Mesenteric fat pad (tissue), 1 donor: ENCODE results near the gene TRPC3. TPM values are rescaled to one million over a fixed set of nuclear protein-coding genes. Genes with fewer than 3 reads are reported as not detected.
A peak's percentile ranks its signal among the peaks of the same experiment; 100 is the strongest.
"Not testable (repeated sequence)": the region's sequence is repeated elsewhere in the genome, so short reads cannot be mapped to it uniquely, and the experiment has no call there.

Experiments used
- DNase-seq: peaks from one replicate; pipeline ENCODE4 v3.0.0-alpha.2; 2020; ENCODE audit warnings: low spot score
- total RNA-seq: library from RNA; stranded (reverse); fragmentation: NEBNext Ultra II Directional; extraction: Animal tissue kit (Norgen Biotek cat#: 25700); gene quantifications from one replicate; pipeline ENCODE4 v1.2.1, GENCODE V29; 2021
- donor health status: DM: yes; HTN: yes; CAD: no.

The TRPC3 gene
- total RNA-seq, 1 donor from 2014 or later: 0.48 TPM

DNA sequence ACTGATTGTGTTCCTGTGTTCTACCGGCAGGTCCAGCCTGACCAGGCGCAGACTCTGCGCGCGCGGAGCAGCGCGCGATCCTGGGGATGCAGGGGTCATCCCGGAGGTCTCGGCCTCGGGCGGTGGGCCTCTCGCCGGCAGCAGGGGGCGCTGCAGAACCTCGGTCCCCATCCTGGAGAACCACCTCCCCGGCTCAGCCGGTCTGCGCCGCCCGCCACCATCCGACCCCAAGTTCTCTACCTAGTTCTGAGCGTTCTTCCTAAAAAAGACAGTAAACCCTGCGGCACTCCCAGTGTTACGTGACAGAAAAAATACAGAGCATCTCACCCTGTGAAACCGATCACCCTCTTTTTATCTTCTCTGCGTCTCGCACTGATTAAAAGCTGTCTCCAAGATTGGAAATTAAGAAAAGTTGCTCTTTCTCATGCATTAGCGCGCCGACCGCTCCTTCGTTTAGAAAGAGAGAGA lies 1.6 kb downstream of the TRPC3 start:
- peak; percentile 91 for DNase-seq

DNA sequence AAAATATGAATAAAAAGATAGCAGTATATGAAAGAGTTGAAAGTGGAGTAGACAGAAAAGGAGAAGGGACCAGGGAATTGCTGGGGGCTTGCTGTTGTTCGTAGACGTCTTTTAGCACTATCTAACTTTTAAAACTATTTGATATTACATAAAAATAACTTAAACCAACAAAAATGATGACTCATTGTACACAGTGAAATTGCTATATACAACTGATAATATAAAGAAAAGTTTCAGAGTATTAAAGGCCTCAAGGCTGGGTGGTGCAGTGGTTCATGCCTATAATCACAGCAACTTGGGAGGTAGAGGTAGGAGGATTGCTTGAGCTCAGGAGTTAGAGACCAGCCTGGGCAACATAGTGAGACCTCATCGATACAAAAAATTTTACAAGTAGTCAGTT lies 5.2 kb downstream of the TRPC3 start:
- DNase-seq: no peak

DNA sequence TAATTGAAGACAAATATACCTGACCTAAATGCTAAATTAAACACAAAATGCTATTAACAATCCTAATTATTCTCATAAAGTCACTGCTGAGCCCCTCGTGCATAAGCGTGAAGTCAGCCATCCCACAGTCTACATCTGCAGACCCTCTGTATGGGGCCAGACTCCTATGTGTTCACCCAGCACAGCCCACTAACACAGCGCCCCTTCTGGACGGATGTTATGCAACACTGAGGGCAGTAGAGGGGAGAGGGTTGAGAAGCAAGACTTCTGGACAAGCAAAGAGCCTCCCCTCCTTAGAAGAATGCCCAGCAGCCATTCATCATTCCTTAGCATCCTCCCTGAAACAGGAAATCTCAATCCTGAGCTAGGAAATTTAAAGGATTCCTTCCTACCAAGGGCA lies 7.9 kb downstream of the TRPC3 start:
- no peak for DNase-seq

DNA sequence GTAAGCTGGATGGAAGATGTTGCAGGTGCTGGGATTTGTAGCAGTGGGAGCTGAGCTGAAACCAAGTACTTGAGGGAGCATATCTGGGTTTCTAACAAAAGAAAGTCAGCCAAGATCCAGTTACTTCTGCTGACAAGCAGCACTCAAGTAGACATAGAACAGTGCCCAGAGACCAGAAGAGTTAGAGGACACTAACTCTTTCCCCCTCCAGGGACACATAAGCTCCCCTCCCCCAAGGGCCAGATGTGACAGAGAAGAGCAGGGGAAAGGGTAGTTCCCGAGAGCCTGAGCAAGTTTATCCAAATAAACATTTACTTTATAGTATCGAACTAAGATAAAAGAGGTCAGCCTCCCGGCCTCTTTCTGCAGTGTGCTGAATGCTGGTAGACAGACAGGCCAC lies 12.2 kb downstream of the TRPC3 start:
- DNase-seq: no peak

DNA sequence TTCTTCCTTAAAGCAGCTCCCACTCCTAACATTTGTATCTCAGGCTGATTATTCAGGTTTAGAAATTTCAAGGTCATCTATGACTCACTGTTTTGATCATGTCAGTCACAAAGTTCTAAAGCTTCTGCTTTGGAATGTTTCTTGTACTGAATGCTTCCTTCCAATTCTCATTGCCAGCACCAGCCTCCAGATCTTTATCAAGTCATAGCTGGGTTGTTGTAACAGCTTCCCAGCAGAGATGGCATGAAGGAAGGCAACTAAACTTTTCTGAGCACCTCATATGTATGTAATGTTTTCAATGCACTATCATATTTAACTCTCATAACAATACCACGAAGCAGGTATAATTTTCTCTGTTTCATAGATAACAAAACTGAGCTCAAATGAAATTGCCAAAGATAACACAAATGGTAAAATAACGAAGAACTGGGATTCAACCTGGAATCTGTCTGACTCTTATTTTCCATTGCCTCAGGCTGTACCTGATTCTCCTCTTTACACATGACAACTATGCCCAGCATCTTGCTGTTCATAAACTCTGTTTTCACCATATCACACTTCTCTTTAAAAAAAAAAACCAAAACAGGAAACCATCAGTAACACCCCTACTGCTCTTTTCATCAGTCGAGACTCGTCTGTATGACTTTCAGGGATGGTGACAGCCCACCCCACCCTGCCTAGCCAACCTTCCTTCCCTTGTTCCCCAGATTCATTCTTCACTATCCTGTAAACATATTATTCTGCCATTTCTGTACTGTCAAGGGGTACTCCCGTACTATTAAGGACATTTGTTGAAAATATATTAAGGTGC lies 13.4 kb downstream of the TRPC3 start:
- no peak for DNase-seq

DNA sequence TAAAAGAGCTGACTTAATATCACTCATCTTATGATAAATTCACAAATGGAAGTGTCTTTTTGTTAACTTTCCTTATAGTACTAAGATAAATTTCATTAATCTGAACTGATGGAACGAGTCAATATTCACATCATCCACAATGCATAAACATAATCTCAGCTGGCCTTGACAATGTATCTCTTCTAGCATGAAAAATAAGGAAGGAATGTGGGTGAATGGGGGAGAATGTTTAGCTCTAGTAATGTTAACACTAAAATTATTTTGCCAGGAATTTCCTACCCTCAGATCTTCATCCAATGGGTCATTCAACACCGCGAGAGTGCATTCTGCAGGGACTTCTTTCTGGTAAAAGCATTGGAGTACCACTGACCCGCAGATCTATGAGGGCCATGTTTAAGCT lies 15.8 kb downstream of the TRPC3 start:
- DNase-seq: no peak

DNA sequence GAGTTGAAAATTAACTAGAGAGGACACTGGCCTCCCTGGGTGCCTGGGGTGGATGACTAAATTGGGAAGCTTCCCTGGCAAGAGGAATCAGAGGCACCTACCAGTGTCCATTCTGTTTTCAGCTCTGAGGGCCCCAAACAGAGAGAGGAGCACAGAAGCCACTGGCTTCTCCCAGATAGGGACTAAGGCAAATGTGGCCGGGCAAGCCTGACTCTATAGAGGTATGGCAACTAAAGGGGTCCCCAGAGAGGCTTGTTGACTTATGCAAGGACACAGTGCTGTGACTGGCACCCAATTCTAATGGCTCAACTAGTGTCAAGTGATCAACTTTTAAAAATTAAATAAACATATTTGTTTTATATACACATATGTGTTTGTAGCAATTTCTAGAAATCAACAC lies 17.2 kb downstream of the TRPC3 start:
- DNase-seq: no peak

DNA sequence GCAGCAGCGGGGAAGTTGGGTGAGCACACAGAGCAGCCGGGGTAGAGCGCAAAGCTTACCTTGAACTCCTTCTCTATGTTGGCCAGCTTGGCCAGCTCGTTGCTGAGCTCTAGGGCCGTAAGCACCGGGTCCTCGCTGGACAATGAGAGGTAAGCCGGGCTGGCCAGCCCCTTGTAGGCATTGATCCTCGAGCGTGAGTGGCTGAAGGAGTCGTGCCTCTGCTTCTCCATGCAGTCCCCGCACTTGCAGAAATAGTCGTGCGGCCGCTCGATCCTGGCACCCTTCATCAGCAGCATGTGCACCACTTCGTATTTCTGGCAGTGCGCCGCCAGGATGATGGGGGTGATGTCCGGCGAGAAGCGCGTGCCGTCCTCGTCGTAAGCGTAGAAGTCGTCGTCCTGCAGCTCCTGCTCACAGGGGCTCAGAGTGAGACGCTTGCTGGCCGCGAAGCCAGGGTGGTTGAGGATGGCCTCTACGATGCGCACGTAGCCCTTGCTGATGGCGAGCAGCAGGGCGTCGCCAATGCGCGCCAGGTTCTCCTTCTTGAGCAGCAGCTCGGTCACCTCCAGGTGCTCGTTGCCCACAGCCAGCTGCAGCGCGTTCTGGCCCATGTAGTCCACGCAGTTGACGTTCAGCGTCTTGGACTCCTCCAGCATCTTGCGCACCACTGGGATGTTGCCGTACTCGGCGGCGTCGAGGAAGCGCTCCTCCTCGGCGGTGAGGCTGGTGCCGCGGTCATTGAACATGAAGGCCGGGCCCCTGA lies 19.5 kb downstream of the TRPC3 start:
- DNase-seq: no peak

DNA sequence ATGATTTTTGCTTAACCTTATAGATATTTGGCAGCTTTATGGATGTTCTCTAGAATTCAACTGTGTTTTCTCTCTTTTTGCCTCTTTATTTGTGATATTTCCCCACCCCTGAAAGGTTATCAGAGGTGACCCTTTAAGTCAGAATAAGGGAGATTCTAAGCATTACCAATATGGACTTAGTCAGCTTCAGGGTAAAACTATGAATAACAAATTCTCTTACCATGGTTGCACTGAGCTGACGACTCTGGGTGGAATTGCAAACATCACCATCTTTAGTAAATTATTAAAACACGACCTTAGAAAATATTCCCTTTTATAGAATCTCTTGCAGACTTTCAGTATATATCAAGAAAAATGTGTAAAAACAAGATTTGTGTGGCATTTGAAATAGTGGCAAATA lies 21.6 kb downstream of the TRPC3 start:
- no peak for DNase-seq

DNA sequence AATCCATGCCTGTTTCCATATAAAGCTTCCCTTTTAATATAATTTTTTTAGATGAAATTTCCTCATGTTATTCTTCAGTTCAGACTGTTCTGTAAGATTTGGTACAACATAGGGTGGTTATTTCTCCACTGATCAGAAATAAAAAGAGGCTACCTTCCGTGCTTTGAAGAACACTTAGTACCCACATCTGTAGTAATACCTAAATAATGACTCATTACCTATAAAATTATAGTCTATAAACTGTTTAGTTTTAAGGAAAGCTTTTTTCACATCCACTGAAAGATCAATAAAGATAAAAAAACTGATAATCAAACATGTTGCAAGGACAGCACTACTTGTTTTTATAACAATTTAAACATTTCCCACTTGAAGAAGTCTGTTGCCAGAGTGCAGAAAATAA lies 23.9 kb downstream of the TRPC3 start:
- DNase-seq: no peak

DNA sequence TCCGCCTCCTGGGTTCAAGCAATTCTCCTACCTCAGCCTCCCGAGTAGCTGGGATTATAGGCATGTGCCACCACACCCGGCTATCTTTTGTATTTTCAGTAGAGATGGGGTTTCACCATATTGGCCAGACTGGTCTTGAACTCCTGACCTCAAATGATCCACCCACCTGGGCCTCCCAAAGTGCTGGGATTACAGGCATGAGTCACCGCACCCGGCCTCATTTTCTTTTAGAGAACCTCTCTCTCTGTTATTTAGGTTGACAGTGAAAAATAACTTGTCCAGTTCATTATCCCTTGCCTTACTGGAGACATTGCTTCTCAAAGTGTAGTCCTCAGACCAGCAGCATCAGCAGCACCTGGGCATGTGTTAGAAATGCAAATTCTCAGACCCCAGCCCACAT lies 25.4 kb downstream of the TRPC3 start:
- DNase-seq: not testable (repeated sequence)

DNA sequence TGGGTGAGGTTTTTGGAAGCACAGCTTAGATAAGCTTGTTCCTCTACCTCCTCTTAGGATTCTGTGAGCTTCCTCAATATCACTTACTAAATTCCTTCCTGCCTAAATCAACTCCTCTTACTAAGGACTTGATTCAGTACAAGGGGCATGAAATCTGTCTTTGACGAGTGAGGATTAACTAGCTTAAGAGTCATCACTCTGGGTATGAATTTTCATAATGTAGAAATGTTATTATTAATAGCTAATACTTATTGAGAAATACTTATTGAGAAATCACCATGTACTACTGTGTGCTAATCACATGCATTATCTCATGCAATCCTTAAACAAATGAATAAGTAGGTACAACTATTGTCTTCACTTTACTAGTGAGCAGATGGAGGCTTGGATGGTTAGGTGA lies 28.6 kb downstream of the TRPC3 start:
- no peak for DNase-seq

DNA sequence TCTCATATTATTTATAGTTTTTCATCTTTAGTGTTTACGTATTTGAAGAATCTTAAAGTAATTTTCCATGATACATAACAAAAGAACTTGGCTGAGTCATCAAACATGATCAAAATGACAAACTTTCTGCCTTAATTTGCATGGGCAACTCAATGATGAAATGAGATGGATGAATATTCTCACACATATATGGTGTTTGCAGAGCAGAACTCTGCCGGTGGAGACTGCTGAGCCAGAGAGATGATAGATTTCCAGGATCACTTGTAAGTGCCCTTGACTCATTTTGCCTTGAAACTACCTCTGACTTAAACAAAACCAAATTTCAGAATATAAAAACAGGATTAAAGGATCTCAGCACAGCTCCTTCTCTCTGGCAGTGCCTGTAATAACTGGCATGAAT lies 38.2 kb downstream of the TRPC3 start:
- DNase-seq: no peak

DNA sequence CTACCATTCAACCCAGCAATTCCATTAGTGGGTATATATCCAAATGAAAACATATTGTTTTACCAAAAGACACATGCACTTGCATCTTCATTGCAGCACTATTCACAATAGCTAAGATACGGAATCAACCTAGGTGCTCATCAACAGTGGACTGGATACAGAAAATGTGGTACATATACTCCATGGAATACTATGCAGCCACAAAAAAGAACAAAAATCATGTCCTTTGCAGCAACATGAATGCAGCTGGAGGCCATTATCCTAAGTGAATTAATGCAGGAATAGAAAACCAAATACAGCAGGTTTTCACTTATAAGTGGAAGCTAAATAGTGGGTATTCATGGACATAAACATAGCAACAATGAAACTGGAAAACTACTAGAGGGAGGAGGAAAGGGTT lies 43.5 kb downstream of the TRPC3 start:
- DNase-seq: no peak

DNA sequence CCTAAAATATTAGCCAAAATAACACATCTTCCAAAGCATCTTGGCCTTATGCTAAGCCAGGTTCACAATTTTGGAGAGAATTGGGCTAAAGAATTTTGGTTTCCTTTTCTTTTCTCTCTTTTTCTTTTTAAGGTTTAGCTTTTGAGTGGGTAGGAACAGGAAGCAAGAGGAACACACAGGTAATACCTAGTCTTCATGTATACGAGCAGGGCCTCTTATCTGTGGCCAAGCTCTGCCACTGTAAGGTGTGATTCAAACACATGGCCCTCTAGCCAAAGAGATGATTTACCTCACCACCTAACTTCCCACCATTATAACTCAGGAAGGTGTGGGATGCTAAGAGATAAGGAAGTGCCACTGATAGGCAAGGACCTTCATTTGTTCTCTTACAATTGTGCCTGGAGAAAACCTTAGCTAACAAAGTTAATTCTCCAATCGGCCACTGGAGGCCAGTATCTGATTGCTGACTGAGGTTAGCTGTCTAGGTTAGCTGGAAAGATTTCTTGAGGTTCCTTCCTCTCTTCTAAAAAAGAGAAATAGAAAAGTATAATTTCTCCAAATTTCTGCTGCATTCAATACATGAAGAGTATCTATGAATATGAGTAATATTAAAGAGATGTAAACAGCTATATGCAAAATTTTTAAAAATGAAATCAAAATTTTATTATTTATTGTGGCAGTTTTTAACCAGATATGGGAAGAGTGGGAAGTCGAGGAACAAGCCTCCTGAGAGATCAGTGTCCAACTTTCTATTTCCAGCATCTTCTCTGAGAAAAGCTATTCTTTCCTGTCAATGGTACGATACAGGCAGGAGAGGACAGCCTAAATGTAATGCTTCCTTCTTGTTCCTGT lies 51.5 kb downstream of the TRPC3 start:
- DNase-seq: no peak

DNA sequence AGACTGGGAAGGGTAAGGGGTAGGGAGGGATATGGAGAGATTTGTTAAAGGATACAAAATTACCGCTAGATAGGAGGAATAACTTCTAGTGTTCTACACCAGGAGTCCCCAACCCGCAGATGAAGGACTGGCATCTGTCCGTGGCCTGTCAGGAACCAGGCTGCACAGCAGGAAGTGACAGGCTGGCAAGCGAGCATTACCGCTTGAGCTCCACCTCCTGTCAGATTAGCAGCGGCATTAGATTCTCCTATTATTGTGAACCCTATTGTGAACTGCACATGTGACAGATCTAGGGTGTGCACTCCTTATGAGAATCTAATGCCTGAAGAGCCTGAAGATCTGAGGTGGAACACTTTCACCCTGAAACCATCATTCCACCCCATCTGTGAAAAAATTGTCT lies 53.7 kb downstream of the TRPC3 start:
- DNase-seq: no peak

DNA sequence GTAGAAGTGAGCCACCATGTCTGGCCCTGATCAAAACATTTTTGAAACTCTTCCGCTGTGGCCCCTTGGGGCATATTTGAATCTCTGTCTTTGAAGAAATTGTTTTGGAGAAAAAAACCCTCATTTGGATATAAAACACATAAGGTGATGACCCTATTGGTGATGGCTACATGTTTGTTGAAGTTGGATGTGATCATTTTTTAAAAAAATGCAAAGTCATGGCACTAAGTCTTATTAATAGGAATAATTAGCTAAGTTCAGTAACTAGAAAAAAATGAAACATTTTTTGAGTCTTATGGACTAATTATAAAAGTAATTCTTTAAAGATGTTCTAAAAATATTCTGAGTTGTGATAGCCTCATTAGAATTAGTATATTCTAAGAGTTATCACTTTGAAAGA lies 63.7 kb downstream of the TRPC3 start:
- no peak for DNase-seq

DNA sequence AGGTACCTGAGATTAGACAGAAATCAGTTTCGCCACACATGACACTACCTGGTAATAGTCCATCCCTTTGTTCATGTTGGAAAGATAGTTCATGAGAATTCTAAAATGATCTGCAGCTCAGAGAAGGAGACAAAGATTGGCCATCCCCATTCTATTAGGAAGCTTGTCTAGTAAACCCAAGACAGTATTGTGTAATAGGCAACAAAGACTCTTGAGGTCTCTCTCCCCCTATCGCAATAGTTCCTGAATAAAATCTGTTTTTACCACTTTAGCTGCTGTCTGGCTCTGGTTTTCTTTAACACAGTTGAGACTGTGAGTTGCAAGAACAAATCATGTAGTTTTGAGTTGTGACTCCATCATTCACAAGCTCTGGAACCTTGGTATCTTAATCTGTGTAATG lies 66.7 kb downstream of the TRPC3 start:
- DNase-seq: no peak

DNA sequence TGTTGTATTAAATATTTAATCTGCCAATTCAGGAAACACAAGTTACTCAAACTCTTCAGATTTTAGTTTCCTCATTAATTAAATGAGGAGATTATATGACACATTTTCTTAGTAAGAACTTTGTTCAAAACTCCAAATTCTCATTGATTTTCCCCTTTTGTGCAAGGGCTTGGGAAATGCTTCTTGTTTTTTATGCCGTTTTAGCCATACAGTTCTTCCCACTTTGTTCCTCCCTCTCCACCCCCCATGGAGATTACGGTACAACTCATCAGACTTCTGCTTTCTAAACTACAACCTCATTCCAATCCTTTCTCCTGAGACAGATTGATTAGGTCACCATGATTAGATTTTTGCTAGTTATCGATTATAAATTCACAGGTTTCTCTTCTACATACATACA lies 70.7 kb downstream of the TRPC3 start:
- no peak for DNase-seq

DNA sequence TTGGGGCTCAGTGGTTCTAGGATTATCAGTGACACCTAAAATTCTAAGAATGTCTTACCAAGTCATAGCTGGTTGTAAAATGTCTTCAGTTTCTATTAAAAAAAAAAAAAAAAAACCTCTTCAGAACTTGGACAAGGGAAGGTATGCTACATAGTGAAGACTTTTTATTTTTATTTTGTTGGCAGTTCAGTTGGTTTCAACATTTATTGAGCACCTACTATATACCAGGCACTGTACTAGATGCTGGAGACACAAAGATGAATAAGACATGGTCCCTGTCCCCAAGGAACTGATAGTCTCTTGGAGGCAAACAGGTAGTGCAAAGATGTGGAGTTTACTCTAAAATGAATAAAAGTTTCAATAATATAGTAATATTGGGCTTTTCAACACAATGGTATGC lies 72.7 kb downstream of the TRPC3 start:
- no peak for DNase-seq

DNA sequence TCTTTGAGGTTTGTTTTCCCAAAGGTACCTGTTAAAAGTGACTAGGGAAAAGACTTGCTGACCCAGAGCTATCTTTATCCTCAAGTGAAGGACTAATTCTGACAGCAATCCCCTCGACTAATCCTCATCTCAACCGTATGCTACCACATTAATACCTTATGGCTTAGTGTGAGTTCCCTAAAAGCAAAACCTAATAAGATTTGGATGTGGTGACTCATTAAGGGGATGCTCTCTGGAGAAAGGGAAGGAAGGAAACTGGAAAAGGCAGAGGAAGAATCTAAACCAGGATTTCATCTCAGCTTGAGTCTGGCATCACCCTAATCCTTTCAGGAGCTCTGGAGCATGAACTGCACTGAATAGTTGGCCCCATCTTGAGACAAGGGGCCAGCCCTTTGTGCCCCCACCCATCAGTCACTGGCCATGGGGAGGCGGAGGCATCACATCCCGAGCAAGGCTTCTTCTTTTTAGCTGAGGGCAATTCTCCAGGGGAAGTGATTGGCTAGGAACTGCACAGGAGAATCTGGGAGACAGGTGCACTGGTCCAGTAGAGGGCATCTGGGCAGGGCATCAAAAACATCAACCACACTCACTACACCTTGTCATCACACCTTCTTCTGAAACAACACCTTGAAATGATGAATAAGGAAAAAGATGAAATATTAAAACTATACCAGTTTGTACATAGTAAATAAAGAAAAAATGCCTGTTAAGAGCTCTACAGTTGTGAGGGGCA lies 74.7 kb downstream of the TRPC3 start:
- DNase-seq: no peak
